Naive thymus-derived CD4-positive, alpha-beta T cell (primary cell): ENCODE measurements around the gene DEPDC7. TPM values are rescaled to one million over a fixed set of nuclear protein-coding genes. Genes with fewer than 3 reads are reported as not detected.
"Not testable (repeated sequence)": the region's sequence is repeated elsewhere in the genome, so short reads cannot be mapped to it uniquely, and the experiment has no call there.

Experiments
- ATAC-seq: fragments of 150-1000 bp; cut with Tn5 transposase; 2 replicates; pipeline ENCODE4 v1.10.0; 2021; ENCODE audit warnings: mild to moderate bottlenecking, moderate library complexity
- CTCF ChIA-PET: fragments of 350-600 bp; sonication (Branson Sonifier 250); formaldehyde crosslinking; loops from one replicate; lab custom pipeline; 2021; ENCODE audit warnings: antibody characterized with exemption; lab: Charles Lee
- POLR2A ChIA-PET: fragments of 350-600 bp; sonication (Branson Sonifier 250); formaldehyde crosslinking; loops from one replicate; lab custom pipeline; 2021; ENCODE audit warnings: antibody characterized with exemption, inconsistent platforms; lab: Charles Lee
- DNase-seq, 9 donors: peaks; one replicate each; pipeline versions ENCODE4 v3.0.0 to v3.0.0-alpha.2; 2020 to 2022; ENCODE audit warnings: mixed read lengths in 1 of 9
- H3K27ac ChIP-seq: one replicate; pipeline ENCODE4 v1.7.0; 2013; ENCODE audit warnings: mild to moderate bottlenecking, low read depth, low read length, moderate library complexity
- H3K27me3 ChIP-seq, 2 donors: one replicate each; pipeline ENCODE4 v1.7.0; 2013; ENCODE audit warnings: low read length in 2 of 2, mild to moderate bottlenecking in 2 of 2, moderate library complexity in 2 of 2; ENCODE audit not compliant: control insufficient read depth in 2 of 2, insufficient read depth in 2 of 2
- H3K36me3 ChIP-seq, 3 experiments: 1 replicate in 2 of 3; 2 replicates in 1 of 3; pipeline ENCODE4 v1.7.0; 2013; ENCODE audit warnings: low read length in 3 of 3, mild to moderate bottlenecking in 3 of 3, moderate library complexity in 1 of 3; ENCODE audit not compliant: insufficient read depth in 3 of 3, control insufficient read depth in 2 of 3
- H3K4me1 ChIP-seq, 2 donors: one replicate each; pipeline ENCODE4 v1.7.0; 2013; ENCODE audit warnings: low read length in 2 of 2, mild to moderate bottlenecking in 2 of 2, moderate library complexity in 1 of 2; ENCODE audit not compliant: control insufficient read depth in 2 of 2, insufficient read depth in 2 of 2
- H3K4me3 ChIP-seq: 2 replicates; pipeline ENCODE4 v1.7.0; 2013; ENCODE audit warnings: mild to moderate bottlenecking, low read length
- H3K9me3 ChIP-seq, 3 experiments: 1 replicate in 2 of 3; 2 replicates in 1 of 3; pipeline ENCODE4 v1.7.0; 2013; ENCODE audit warnings: low read length in 3 of 3; ENCODE audit not compliant: control insufficient read depth in 2 of 3
- H3K27ac Mint-ChIP-seq, 9 donors: one replicate each; pipeline ENCODE4 v1.8.0; 2020 to 2022; ENCODE audit warnings: mixed read lengths in 9 of 9, mild to moderate bottlenecking in 8 of 9, moderate library complexity in 5 of 9, inconsistent platforms in 2 of 9
- H3K27me3 Mint-ChIP-seq, 5 donors: one replicate each; pipeline ENCODE4 v1.8.0; 2021 to 2022; ENCODE audit warnings: mixed read lengths in 5 of 5, mild to moderate bottlenecking in 1 of 5
- H3K36me3 Mint-ChIP-seq, 5 donors: one replicate each; pipeline ENCODE4 v1.8.0; 2020 to 2022; ENCODE audit warnings: mixed read lengths in 5 of 5, mild to moderate bottlenecking in 3 of 5, inconsistent platforms in 1 of 5
- H3K4me1 Mint-ChIP-seq, 7 donors: one replicate each; pipeline ENCODE4 v1.8.0; 2020 to 2022; ENCODE audit warnings: mixed read lengths in 7 of 7, mild to moderate bottlenecking in 3 of 7, inconsistent platforms in 1 of 7
- H3K4me3 Mint-ChIP-seq, 10 donors: one replicate each; pipeline ENCODE4 v1.8.0; 2020 to 2022; ENCODE audit warnings: mild to moderate bottlenecking in 10 of 10, mixed read lengths in 10 of 10, moderate library complexity in 6 of 10, inconsistent platforms in 2 of 10
- H3K9me3 Mint-ChIP-seq, 11 donors: one replicate each; pipeline ENCODE4 v1.8.0; 2020 to 2022; ENCODE audit warnings: mixed read lengths in 11 of 11, mild to moderate bottlenecking in 4 of 11, inconsistent platforms in 1 of 11, moderate library complexity in 1 of 11
- intact Hi-C, 2 donors: fragments of 100-400 bp; cut with micrococcal nuclease; formaldehyde crosslinking; loops; one replicate each; pipeline ENCODE4 v1.15.1; 2023
- polyA plus RNA-seq, 2 donors: library from polyadenylated mRNA; unstranded; fragments of 300-500 nt; fragmentation: Illumina TruSeq; gene quantifications; one replicate each; pipeline ENCODE4 v1.2.3, GENCODE V29; 2021
- total RNA-seq, 6 experiments: library from RNA in 5 of 6; stranded (reverse) in 5 of 6; gene quantifications; 1 replicate in 5 of 6; 2 replicates in 1 of 6; pipeline ENCODE4 v1.2.3 and lab custom pipeline; 2021 to 2026

Gene DEPDC7
- total RNA-seq, result 1 to 10 TPM in 4 of 5 experiments, under 1 TPM in 1; 0.65 to 9.6 (median 2.1) TPM
- polyA plus RNA-seq, result 1 to 10 TPM; 3.2 to 3.9 TPM
- total RNA-seq (lab: John Stamatoyannopoulos, UW), result 5.7 reads per million, percentile 26 among the genes with 10 or more reads in this experiment

DNA sequence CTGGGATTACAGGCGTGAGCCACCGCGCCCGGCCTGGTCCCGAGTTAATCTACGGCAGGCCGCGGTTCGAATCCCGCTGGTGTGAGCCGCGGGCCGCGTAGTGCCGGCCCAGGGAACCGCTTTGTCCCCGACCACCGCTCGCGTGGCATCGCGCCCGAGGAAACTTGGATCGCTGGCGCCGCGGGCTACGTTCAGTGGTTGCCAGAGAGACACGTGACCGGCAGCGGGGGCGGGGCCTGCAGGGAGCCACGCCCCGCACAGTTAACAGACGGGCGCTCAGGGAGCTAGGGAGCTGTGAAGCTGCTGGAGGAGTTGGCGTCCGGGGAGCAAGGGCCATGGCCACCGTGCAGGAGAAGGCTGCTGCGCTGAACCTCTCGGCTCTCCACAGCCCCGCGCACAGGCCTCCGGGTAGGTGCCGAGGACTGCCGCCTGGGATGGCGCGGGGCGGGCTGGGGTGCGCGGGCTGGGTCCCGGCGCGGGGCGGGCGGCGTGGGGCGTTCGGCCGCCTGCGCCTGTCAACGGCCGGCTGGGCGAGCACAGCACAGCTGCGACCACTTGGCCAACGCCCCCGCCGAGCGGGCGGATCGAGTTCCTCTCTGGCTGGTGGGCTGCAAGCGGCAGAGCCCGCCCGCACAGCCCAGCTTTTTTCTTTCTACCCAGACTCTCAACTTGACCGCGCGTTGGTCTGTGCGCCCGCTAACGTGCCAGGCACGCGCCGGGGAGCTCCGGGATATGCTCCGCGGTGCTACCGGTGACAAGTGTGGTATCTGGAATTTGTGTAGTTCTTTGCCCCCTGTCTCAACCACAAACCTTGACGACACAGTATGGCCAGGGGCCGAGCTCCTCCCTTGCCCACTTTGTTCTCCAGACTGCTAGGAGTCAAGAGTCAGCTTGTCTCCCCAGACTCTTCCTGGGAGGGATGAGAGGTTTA is at the start of gene DEPDC7:
TSS of gene DEPDC7 (plus strand) at position 258 of the 931 bp plus-strand sequence. CDS start at position 336, 78 bp downstream.
- Mint-ChIP-seq H3K27ac (peak within 1 kb of the TSS in 6 of 9 donors; percentile 63 to 77 (median 69)), H3K9me3 (no peaks in the 10 kb centered on the region), H3K27me3 (peaks cover 0 to 74% (median 5%) of the 10 kb centered on the region in 5 donors), H3K4me3 (peak within 1 kb of the TSS; percentile 86 to 93 (median 90)), H3K36me3 (peaks cover 0 to 3% (median 0%) of the 10 kb centered on the region in 5 donors), H3K4me1 (peaks cover 14 to 73% (median 58%) of the 10 kb centered on the region in 7 donors)
- H3K27ac ChIP-seq, result peak within 1 kb of the TSS; percentile 50
- H3K4me3 ChIP-seq, result peak within 1 kb of the TSS; percentile 65
- CTCF ChIA-PET, result interaction anchor here (1.0 to 1.8 kb wide), 3 partner anchors 50 to 58 kb away, joined by 3 to 12 read pairs (median 4); no protein-coding TSS in a partner anchor
- intact Hi-C loops, result loop anchor here (1.0 to 10.0 kb wide), 5 partner anchors 23 to 1039 kb away; partner anchors contain the start of genes TCP11L1 (in 2 of the 2), CAPRIN1 (in 1 of the 2) and EIF3M (in 1 of the 2)
- DNase-seq (peak; percentile 72 to 84 (median 81)), ATAC-seq (peak; percentile 90)
- H3K4me1 ChIP-seq, result peaks cover 14 to 23% of the 10 kb centered on the region in 2 donors
- no peaks in the 10 kb centered on the region for H3K9me3 ChIP-seq
- H3K36me3 ChIP-seq, result no peaks in the 10 kb centered on the region
- H3K27me3 ChIP-seq, result peaks cover 0 to 7% of the 10 kb centered on the region in 2 donors
- POLR2A ChIA-PET, result interaction anchor here (0.5 to 2.9 kb wide), 11 partner anchors 10 to 721 kb away, joined by 3 to 16 read pairs (median 4); partner anchors contain the start of gene TCP11L1

DNA sequence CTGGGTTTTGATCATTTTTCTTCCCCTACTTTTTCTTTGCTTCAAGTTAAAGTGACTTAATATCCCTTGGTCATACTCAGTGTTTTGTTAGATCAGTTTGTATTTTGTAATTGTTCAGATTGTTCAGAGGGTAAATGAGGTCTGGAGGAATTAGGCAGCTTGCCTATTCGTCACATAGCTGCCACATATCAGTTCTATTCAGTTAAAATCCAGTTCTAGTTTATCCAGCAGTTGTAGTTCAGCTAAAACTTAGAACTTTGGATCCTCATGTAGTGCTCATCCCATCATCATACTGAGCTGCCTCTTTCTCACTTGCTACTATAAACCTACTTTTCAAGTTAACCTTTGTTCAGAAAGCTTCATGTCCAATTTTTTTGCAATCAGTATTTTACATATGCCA is 47.1 kb upstream of the DEPDC7 start:
- H3K4me3 ChIP-seq, result no peak overlapping the region
- H3K9me3 ChIP-seq, result no peaks in the 10 kb centered on the region
- H3K27ac ChIP-seq, result no peak overlapping the region
- Mint-ChIP-seq H3K4me3 (no peak overlapping the region), H3K9me3 (no peaks in the 10 kb centered on the region), H3K36me3 (peaks cover 4 to 25% (median 10%) of the 10 kb centered on the region in 5 donors), H3K4me1 (peaks cover 0 to 5% (median 0%) of the 10 kb centered on the region in 7 donors), H3K27ac (no peak overlapping the region), H3K27me3 (no peaks in the 10 kb centered on the region)
- no peak for ATAC-seq
- no peaks in the 10 kb centered on the region for H3K27me3 ChIP-seq
- POLR2A ChIA-PET, result interaction anchor here (0.5 to 2.4 kb wide), 2 partner anchors 38 to 71 kb away, joined by 3 to 9 read pairs; partner anchors contain the start of gene TCP11L1
- H3K36me3 ChIP-seq, result peaks cover 0 to 4% (median 0%) of the 10 kb centered on the region in 3 experiments
- no peak for DNase-seq
- CTCF ChIA-PET, result interaction anchor here (1.1 to 3.6 kb wide), 2 partner anchors 40 to 97 kb away, joined by 3 to 26 read pairs; no protein-coding TSS in a partner anchor
- H3K4me1 ChIP-seq, result no peaks in the 10 kb centered on the region
- intact Hi-C loops, result no loop called here

GRCh38 chr11:32972233-32972632 is 43.4 kb upstream of the DEPDC7 start:
- H3K27me3 ChIP-seq, result not testable (repeated sequence)

GRCh38 chr11:32972781-32973180 is 42.9 kb upstream of the DEPDC7 start:
- peaks cover 0 to 39% (median 7%) of the 10 kb centered on the region in 5 donors for H3K36me3 Mint-ChIP-seq
- no peak overlapping the region for H3K4me3 Mint-ChIP-seq
- Histone ChIP-seq H3K9me3 (no peaks in the 10 kb centered on the region), H3K4me1 (no peaks in the 10 kb centered on the region), H3K27ac (no peak overlapping the region), H3K27me3 (no peaks in the 10 kb centered on the region), H3K4me3 (no peak overlapping the region), H3K36me3 (peaks cover 0 to 4% (median 0%) of the 10 kb centered on the region in 3 experiments)
- intact Hi-C loops, result no loop called here
- ATAC-seq (no peak), DNase-seq (no peak)
- H3K9me3 Mint-ChIP-seq, result no peaks in the 10 kb centered on the region
- H3K4me1 Mint-ChIP-seq, result peaks cover 0 to 3% (median 0%) of the 10 kb centered on the region in 7 donors
- POLR2A ChIA-PET, result no interaction called here
- no peaks in the 10 kb centered on the region for H3K27me3 Mint-ChIP-seq
- H3K27ac Mint-ChIP-seq, result no peak overlapping the region
- CTCF ChIA-PET, result no interaction called here

More at GRCh38 chr11:32972233-32972632, 43.4 kb upstream of the DEPDC7 start:
- H3K4me3 ChIP-seq, H3K4me1 Mint-ChIP-seq, H3K27me3 Mint-ChIP-seq, ATAC-seq, H3K9me3 Mint-ChIP-seq, H3K9me3 ChIP-seq, POLR2A ChIA-PET, DNase-seq, H3K27ac ChIP-seq, H3K36me3 ChIP-seq, H3K4me1 ChIP-seq, H3K4me3 Mint-ChIP-seq, intact Hi-C loops, H3K27ac Mint-ChIP-seq: not testable (repeated sequence)
- CTCF ChIA-PET, result interaction anchor here (0.6 to 1.3 kb wide), 3 partner anchors 12 to 192 kb away, joined by 3 to 4 read pairs (median 3); no protein-coding TSS in a partner anchor
- peaks cover 0 to 35% (median 8%) of the 10 kb centered on the region in 5 donors for H3K36me3 Mint-ChIP-seq

DNA sequence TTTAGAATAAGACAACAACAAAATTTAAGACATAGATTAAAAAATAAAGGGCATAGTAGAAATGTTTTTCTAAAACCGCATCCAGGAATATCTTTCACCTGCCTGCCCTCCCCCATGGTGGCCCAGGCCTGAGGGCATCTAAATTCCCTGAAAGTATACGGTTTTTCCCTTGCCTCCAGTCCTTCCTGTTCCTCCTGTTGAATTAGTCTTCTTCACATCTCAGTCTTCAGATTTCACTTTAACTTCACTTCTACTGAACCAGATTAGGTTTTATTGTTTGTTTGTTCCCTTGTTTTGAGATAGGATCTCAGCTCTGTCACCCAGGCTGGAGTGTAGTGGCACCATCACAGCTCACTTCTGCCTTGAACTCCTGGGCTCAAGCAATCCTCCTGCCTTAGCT is 33.1 kb upstream of the DEPDC7 start:
- peak overlapping the region in 2 of 9 donors; percentile 14 to 59 for H3K27ac Mint-ChIP-seq
- ATAC-seq, result no peak
- Histone ChIP-seq H3K4me3 (no peak overlapping the region), H3K9me3 (no peaks in the 10 kb centered on the region), H3K27ac (no peak overlapping the region), H3K4me1 (no peaks in the 10 kb centered on the region), H3K27me3 (no peaks in the 10 kb centered on the region), H3K36me3 (no peaks in the 10 kb centered on the region)
- ChIA-PET POLR2A (interaction anchor here (1.5 kb wide), 1 partner anchor 84 kb away, joined by 3 read pairs; no protein-coding TSS in a partner anchor), CTCF (no interaction called here)
- H3K4me1 Mint-ChIP-seq, result peaks cover 0 to 3% (median 0%) of the 10 kb centered on the region in 7 donors
- no peak overlapping the region for H3K4me3 Mint-ChIP-seq
- peaks cover 0 to 5% (median 0%) of the 10 kb centered on the region in 5 donors for H3K36me3 Mint-ChIP-seq
- H3K27me3 Mint-ChIP-seq, result no peaks in the 10 kb centered on the region
- no peaks in the 10 kb centered on the region for H3K9me3 Mint-ChIP-seq
- DNase-seq, result no peak
- intact Hi-C loops, result no loop called here

DNA sequence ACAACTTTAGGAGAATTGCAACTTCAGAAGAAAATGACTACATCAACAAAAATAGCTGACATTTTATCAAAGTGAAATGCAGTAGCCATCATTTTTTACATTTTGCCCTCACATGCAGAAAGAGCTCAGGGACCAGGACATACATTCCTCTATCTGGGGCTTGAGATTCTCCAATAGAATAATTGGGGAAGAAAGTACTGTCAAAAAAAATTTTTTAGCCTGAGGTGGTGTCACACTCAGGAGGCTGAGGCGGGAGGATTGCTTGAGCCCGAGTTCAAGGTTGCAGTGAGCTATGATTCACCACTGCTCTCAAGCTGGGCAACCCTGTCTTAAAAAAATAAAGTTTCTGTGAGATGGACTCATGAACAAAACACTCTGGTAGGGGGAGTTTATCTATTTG is 32.2 kb upstream of the DEPDC7 start:
- Histone ChIP-seq H3K27me3 (no peaks in the 10 kb centered on the region), H3K9me3 (no peaks in the 10 kb centered on the region), H3K27ac (no peak overlapping the region), H3K36me3 (no peaks in the 10 kb centered on the region), H3K4me1 (no peaks in the 10 kb centered on the region), H3K4me3 (no peak overlapping the region)
- CTCF ChIA-PET, result interaction anchor here (0.8 to 0.9 kb wide), 2 partner anchors 22 to 82 kb away, joined by 4 read pairs; no protein-coding TSS in a partner anchor
- intact Hi-C loops, result no loop called here
- H3K27me3 Mint-ChIP-seq, result no peaks in the 10 kb centered on the region
- peak overlapping the region in 3 of 9 donors; percentile 0 to 11 (median 1) for H3K27ac Mint-ChIP-seq
- no peaks in the 10 kb centered on the region for H3K36me3 Mint-ChIP-seq
- H3K4me3 Mint-ChIP-seq, result no peak overlapping the region
- ATAC-seq (no peak), DNase-seq (no peak)
- POLR2A ChIA-PET, result interaction anchor here (0.6 to 0.8 kb wide), 2 partner anchors 82 to 305 kb away, joined by 3 read pairs; no protein-coding TSS in a partner anchor
- no peaks in the 10 kb centered on the region for H3K9me3 Mint-ChIP-seq
- peaks cover 0 to 3% (median 0%) of the 10 kb centered on the region in 7 donors for H3K4me1 Mint-ChIP-seq
